Eye (tissue), 1 donor: Measurements from ENCODE around the gene EXOC1L.

Experiments used
- DNase-seq: peaks from one replicate; pipeline ENCODE4 v3.0.0-alpha.2; 2015

Gene EXOC1L

GRCh38 chr4:55819634-55820033, at the start of gene EXOC1L:
Gene EXOC1L (plus strand): TSS chr4:55819790. CDS start chr4:55820027, 237 bp downstream.
- peak; percentile 58 for DNase-seq

GRCh38 chr4:55770662-55771061, 48.9 kb upstream of the EXOC1L start:
- DNase-seq: no peak

GRCh38 chr4:55781341-55781740, 38.2 kb upstream of the EXOC1L start:
- no peak for DNase-seq

- no peak for DNase-seq
Measured at GRCh38 chr4:55781812-55782211, 37.8 kb upstream of the EXOC1L start.

GRCh38 chr4:55783584-55783983, 36.0 kb upstream of the EXOC1L start:
- DNase-seq: no peak

GRCh38 chr4:55784747-55785146, 34.8 kb upstream of the EXOC1L start:
- DNase-seq: no peak

- DNase-seq: no peak
Measured at GRCh38 chr4:55791666-55792065, 27.9 kb upstream of the EXOC1L start.

- DNase-seq: peak; percentile 19
Measured at GRCh38 chr4:55793479-55793878, 26.1 kb upstream of the EXOC1L start.

GRCh38 chr4:55794053-55794452, 25.5 kb upstream of the EXOC1L start:
- no peak for DNase-seq

- DNase-seq: no peak
Measured at GRCh38 chr4:55795341-55795740, 24.2 kb upstream of the EXOC1L start.

- no peak for DNase-seq
Measured at GRCh38 chr4:55801498-55801897, 18.1 kb upstream of the EXOC1L start.

GRCh38 chr4:55807556-55807955, 12.0 kb upstream of the EXOC1L start:
- no peak for DNase-seq

- DNase-seq: peak; percentile 6
Measured at GRCh38 chr4:55808186-55808585, 11.4 kb upstream of the EXOC1L start.

GRCh38 chr4:55808632-55809031, 11.0 kb upstream of the EXOC1L start:
- no peak for DNase-seq

GRCh38 chr4:55817691-55818090, 1.9 kb upstream of the EXOC1L start:
- no peak for DNase-seq

- no peak for DNase-seq
Measured at GRCh38 chr4:55820279-55820678, 689 bp downstream of the EXOC1L start.

- no peak for DNase-seq
Measured at GRCh38 chr4:55822329-55822728, 2.7 kb downstream of the EXOC1L start.

GRCh38 chr4:55824865-55825264, 5.3 kb downstream of the EXOC1L start:
- DNase-seq: no peak

GRCh38 chr4:55826986-55827385, 7.4 kb downstream of the EXOC1L start:
- no peak for DNase-seq

GRCh38 chr4:55827582-55827981, 8.0 kb downstream of the EXOC1L start:
- no peak for DNase-seq

GRCh38 chr4:55830048-55830447, 10.5 kb downstream of the EXOC1L start:
- no peak for DNase-seq

GRCh38 chr4:55830716-55831115, 11.1 kb downstream of the EXOC1L start:
- no peak for DNase-seq

- DNase-seq: no peak
Measured at GRCh38 chr4:55834086-55834795, 14.7 kb downstream of the EXOC1L start.

GRCh38 chr4:55837903-55838302, 18.3 kb downstream of the EXOC1L start:
- no peak for DNase-seq

GRCh38 chr4:55838356-55838755, 18.8 kb downstream of the EXOC1L start:
- no peak for DNase-seq
